IMR-90 (cell line): Measurements from ENCODE around the gene GALNT9. TPM values are rescaled to one million over a fixed set of nuclear protein-coding genes. Genes with fewer than 3 reads are reported as not detected.

Experiments
- ATAC-seq: fragments of 200-7000 bp; cut with Tn5 transposase; 2 replicates; pipeline ENCODE4 v1.9.1; 2020; ENCODE audit warnings: low read depth, mild to moderate bottlenecking, moderate library complexity
- BruUV-seq: library from RNA; stranded (reverse); fragments of 400-500 nt; replicated peaks from 2 replicates; lab custom pipeline; 2021; lab: Mats Ljungman, UMichigan
- CTCF ChIA-PET: fragments of 300-600 bp; formaldehyde crosslinking; extraction: SDS; loops from one replicate; lab custom pipeline; 2021; ENCODE audit warnings: antibody characterized with exemption; lab: Yijun Ruan, JAX
- POLR2A ChIA-PET: fragments of 300-600 bp; sonication (Branson Sonifier 250); formaldehyde crosslinking; loops from one replicate; lab custom pipeline; 2022; ENCODE audit warnings: antibody characterized with exemption; ENCODE audit not compliant: unreplicated experiment; lab: Charles Lee
- DNase-seq: peaks from one replicate; pipeline ENCODE4 v3.0.0; 2013
- H2AFZ ChIP-seq: replicated peaks from 2 replicates; pipeline ENCODE3; 2013; ENCODE audit warnings: low read length, mild to moderate bottlenecking; ENCODE audit not compliant: poor library complexity
- H2AK5ac ChIP-seq: 2 replicates; pipeline ENCODE4 v1.6.1; 2013; ENCODE audit warnings: low read depth, low read length, inconsistent platforms
- H2AK9ac ChIP-seq: replicated peaks from 2 replicates; pipeline ENCODE3; 2013; ENCODE audit warnings: mild to moderate bottlenecking, low read depth, low read length, moderate library complexity; ENCODE audit not compliant: poor library complexity
- H2BK120ac ChIP-seq: 2 replicates; pipeline ENCODE4 v1.6.1; 2013; ENCODE audit warnings: low read depth, low read length, inconsistent platforms
- H2BK15ac ChIP-seq: 3 replicates; pipeline ENCODE4 v1.6.1; 2013; ENCODE audit warnings: low read depth, low read length, inconsistent platforms
- H2BK20ac ChIP-seq: 2 replicates; pipeline ENCODE4 v1.6.1; 2013; ENCODE audit warnings: low read depth, mild to moderate bottlenecking, inconsistent platforms, low read length, moderate library complexity
- H2BK5ac ChIP-seq: 2 replicates; pipeline ENCODE4 v1.6.1; 2013; ENCODE audit warnings: mild to moderate bottlenecking, low read depth, low read length, inconsistent platforms; ENCODE audit not compliant: poor library complexity, severe bottlenecking
- H3K14ac ChIP-seq: replicated peaks from 2 replicates; pipeline ENCODE4 v1.6.1; 2013; ENCODE audit warnings: low read depth, low read length, inconsistent platforms
- H3K18ac ChIP-seq: 2 replicates; pipeline ENCODE4 v1.6.1; 2013; ENCODE audit warnings: low read depth, low read length, control low read depth
- H3K23ac ChIP-seq: 2 replicates; pipeline ENCODE4 v1.6.1; 2013; ENCODE audit warnings: low read depth, low read length, inconsistent platforms
- H3K27ac ChIP-seq: 2 replicates; pipeline ENCODE4 v1.5.1; 2013; ENCODE audit warnings: mild to moderate bottlenecking, control low read depth, low read length; ENCODE audit not compliant: insufficient read depth
- H3K27me3 ChIP-seq: 2 replicates; pipeline ENCODE4 v1.6.1; 2013; ENCODE audit warnings: low read length; ENCODE audit not compliant: control insufficient read depth, insufficient read depth
- H3K36me3 ChIP-seq: 2 replicates; pipeline ENCODE4 v1.6.1; 2013; ENCODE audit warnings: low read length, mixed read lengths; ENCODE audit not compliant: control insufficient read depth, insufficient read depth
- H3K4ac ChIP-seq: 2 replicates; pipeline ENCODE4 v1.6.1; 2013; ENCODE audit warnings: low read depth, low read length, inconsistent platforms
- H3K4me1 ChIP-seq: 2 replicates; pipeline ENCODE4 v1.6.1; 2013; ENCODE audit warnings: low read length, mixed read lengths; ENCODE audit not compliant: control insufficient read depth, insufficient read depth
- H3K4me2 ChIP-seq: 2 replicates; pipeline ENCODE4 v1.6.1; 2013; ENCODE audit warnings: low read depth, mild to moderate bottlenecking, control low read depth, low read length, moderate library complexity
- H3K4me3 ChIP-seq: 2 replicates; pipeline ENCODE4 v1.5.1; 2013; ENCODE audit warnings: low read depth, mild to moderate bottlenecking, control low read depth, low read length, moderate library complexity; ENCODE audit not compliant: insufficient read depth
- H3K56ac ChIP-seq: 2 replicates; pipeline ENCODE4 v1.6.1; 2013; ENCODE audit warnings: low read length, inconsistent platforms; ENCODE audit not compliant: insufficient read depth; ENCODE audit errors: extremely low read depth
- H3K79me1 ChIP-seq, 2 experiments: 2 replicates each; pipeline ENCODE4 v1.6.1; 2013; ENCODE audit warnings: low read length in 2 of 2, inconsistent platforms in 1 of 2, low read depth in 1 of 2
- H3K9ac ChIP-seq: 2 replicates; pipeline ENCODE4 v1.6.1; 2013; ENCODE audit warnings: low read depth, low read length, control low read depth
- H3K9me1 ChIP-seq: 2 replicates; pipeline ENCODE4 v1.6.1; 2013; ENCODE audit warnings: low read length, inconsistent platforms; ENCODE audit not compliant: insufficient read depth
- H3K9me3 ChIP-seq: 2 replicates; pipeline ENCODE4 v1.6.1; 2013; ENCODE audit warnings: low read length; ENCODE audit not compliant: control insufficient read depth, insufficient read depth
- H4K20me1 ChIP-seq: 2 replicates; pipeline ENCODE4 v1.6.1; 2013; ENCODE audit warnings: low read length, inconsistent platforms; ENCODE audit not compliant: insufficient read depth
- H4K5ac ChIP-seq: 2 replicates; pipeline ENCODE4 v1.6.1; 2013; ENCODE audit warnings: mild to moderate bottlenecking, low read depth, low read length, control low read depth
- H4K8ac ChIP-seq, 2 experiments: 2 replicates each; pipeline ENCODE4 v1.6.1; 2013; ENCODE audit warnings: low read depth in 2 of 2, low read length in 2 of 2, control low read depth in 1 of 2, inconsistent platforms in 1 of 2
- H4K91ac ChIP-seq: 2 replicates; pipeline ENCODE4 v1.6.1; 2013; ENCODE audit warnings: low read depth, low read length, inconsistent platforms; ENCODE audit not compliant: insufficient read depth
- CHD1 ChIP-seq: IDR thresholded peaks from 2 replicates; pipeline ENCODE4 v1.6.1; 2012; ENCODE audit warnings: low read depth, low read length, improper control_type of control experiment
- RAD21 ChIP-seq: IDR thresholded peaks from 2 replicates; pipeline ENCODE4 v1.6.1; 2012; ENCODE audit warnings: low read length, improper control_type of control experiment
- RCOR1 ChIP-seq: IDR thresholded peaks from 2 replicates; pipeline ENCODE4 v1.6.1; 2012; ENCODE audit warnings: mild to moderate bottlenecking, low read length, improper control_type of control experiment; ENCODE audit not compliant: insufficient replicate concordance
- WGBS, 2 experiments: methylation state at CpG; one replicate each; pipeline versions ENCODE4 v1.1.5 to v1.1.7; 2013; ENCODE audit warnings: missing lambda C conversion rate in 2 of 2; ENCODE audit not compliant: insufficient read length in 1 of 2; ENCODE audit errors: extremely low coverage in 2 of 2; 5-methylcytosine and 5-hydroxymethylcytosine counted together
- dilution Hi-C: fragments of 300-500 bp; cut with HindIII; formaldehyde crosslinking; loops from one replicate; pipeline ENCODE4 v1.14.3; 2018; ENCODE audit warnings: low sequenced_read_pairs; ENCODE audit not compliant: unreplicated experiment
- in situ Hi-C: fragments of 300-500 bp; cut with MboI; formaldehyde crosslinking; loops from 3 replicates; pipeline ENCODE4 v1.14.3; 2019; ENCODE audit warnings: low sequenced_read_pairs, inconsistent platforms, mixed read lengths
- intact Hi-C: fragments of 100-400 bp; cut with micrococcal nuclease; formaldehyde crosslinking; loops from 2 replicates; pipeline ENCODE4 v1.10.0; 2022
- polyA plus RNA-seq, 3 experiments: library from polyadenylated mRNA; depleted of rRNA; stranded (reverse); fragments of >200 nt; gene quantifications; 2 replicates each; pipeline ENCODE4 v1.2.3, GENCODE V29; 2012; ENCODE audit warnings: low replicate concordance in 1 of 3
- total RNA-seq: library from RNA; depleted of rRNA; stranded (reverse); fragments of >200 nt; gene quantifications from 2 replicates; pipeline ENCODE4 v1.2.3, GENCODE V29; 2012
- TF ChIP-seq, protein P1 (sequence below): fragments of 150-350 bp; IDR thresholded peaks from 2 replicates; pipeline ENCODE4 v1.6.1; 2016; ENCODE audit warnings: low read depth, mild to moderate bottlenecking, low read length, moderate library complexity, borderline replicate concordance
- TF ChIP-seq, protein P2 (sequence below): fragments of 150-350 bp; IDR thresholded peaks from 2 replicates; pipeline ENCODE4 v1.6.1; 2017; ENCODE audit warnings: mild to moderate bottlenecking, antibody characterized with exemption, low read length, low read depth

Gene GALNT9
- total and polyA plus RNA-seq, 2 of the 4 experiments (the other 2 are of a cell fraction): under 0.01 to 0.12 TPM

DNA sequence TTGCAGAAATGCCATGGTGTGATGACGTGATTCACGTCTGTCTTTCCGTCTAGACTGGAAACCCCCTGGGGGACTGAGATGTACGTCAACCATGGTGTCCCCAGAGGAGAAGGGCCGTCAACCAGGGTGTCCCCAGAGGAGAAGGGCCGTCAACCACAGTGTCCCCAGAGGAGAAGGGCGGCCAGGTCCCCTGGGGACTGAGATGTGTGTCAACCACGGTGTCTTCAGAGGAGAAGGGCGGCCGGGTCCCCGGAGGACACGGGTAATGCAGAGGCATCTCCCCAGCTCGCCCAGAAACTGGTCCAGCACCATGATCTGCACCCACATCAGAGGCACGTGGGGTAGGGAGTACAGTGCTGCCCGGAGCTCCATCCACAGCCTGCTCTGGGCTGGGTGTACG lies 30.6 kb upstream of the GALNT9 start:
- ATAC-seq (no peak), DNase-seq (no peak)
- Histone ChIP-seq H2AFZ (no peak overlapping the region), H3K27ac (no peak overlapping the region), H3K4me3 (no peak overlapping the region), H3K56ac (no peak overlapping the region), H2BK20ac (no peak overlapping the region), H3K14ac (no peak overlapping the region), H4K8ac (no peak overlapping the region), H2AK9ac (no peak overlapping the region), H2BK120ac (no peak overlapping the region), H3K9ac (no peak overlapping the region), H3K4ac (no peak overlapping the region), H3K23ac (no peak overlapping the region), H3K4me1 (no peaks in the 10 kb centered on the region), H3K9me3 (peaks cover 44% of the 10 kb centered on the region), H4K91ac (no peak overlapping the region), H2BK5ac (no peak overlapping the region), H3K36me3 (no peaks in the 10 kb centered on the region), H3K9me1 (no peaks in the 10 kb centered on the region), H3K4me2 (no peak overlapping the region), H4K5ac (no peak overlapping the region), H3K27me3 (no peaks in the 10 kb centered on the region), H4K20me1 (no peaks in the 10 kb centered on the region), H3K18ac (no peak overlapping the region), H2BK15ac (no peak overlapping the region), H2AK5ac (no peak overlapping the region), H3K79me1 (no peaks in the 10 kb centered on the region)
- intact Hi-C loops: no loop called here
- CTCF ChIA-PET: no interaction called here
- POLR2A ChIA-PET: no interaction called here
- TF ChIP-seq, protein P1, sequence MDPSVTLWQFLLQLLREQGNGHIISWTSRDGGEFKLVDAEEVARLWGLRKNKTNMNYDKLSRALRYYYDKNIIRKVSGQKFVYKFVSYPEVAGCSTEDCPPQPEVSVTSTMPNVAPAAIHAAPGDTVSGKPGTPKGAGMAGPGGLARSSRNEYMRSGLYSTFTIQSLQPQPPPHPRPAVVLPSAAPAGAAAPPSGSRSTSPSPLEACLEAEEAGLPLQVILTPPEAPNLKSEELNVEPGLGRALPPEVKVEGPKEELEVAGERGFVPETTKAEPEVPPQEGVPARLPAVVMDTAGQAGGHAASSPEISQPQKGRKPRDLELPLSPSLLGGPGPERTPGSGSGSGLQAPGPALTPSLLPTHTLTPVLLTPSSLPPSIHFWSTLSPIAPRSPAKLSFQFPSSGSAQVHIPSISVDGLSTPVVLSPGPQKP: no peak
- TF ChIP-seq CHD1 (no peak), RAD21 (no peak), RCOR1 (no peak)
- TF ChIP-seq, protein P2, sequence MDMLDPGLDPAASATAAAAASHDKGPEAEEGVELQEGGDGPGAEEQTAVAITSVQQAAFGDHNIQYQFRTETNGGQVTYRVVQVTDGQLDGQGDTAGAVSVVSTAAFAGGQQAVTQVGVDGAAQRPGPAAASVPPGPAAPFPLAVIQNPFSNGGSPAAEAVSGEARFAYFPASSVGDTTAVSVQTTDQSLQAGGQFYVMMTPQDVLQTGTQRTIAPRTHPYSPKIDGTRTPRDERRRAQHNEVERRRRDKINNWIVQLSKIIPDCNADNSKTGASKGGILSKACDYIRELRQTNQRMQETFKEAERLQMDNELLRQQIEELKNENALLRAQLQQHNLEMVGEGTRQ: no peak
- in situ Hi-C loops: no loop called here
- WGBS, 2 experiments: 66% methylated on average over 9 of the region's 16 CpGs; no CpG with 5 or more reads in 1 of the 2 experiments
- dilution Hi-C loops: no loop called here
- no TSS peak for BruUV-seq
